Endodermal cell (in vitro differentiated cells): ENCODE data around the gene CPSF6. TPM values are rescaled to one million over a fixed set of nuclear protein-coding genes. Genes with fewer than 3 reads are reported as not detected.
"Not testable (repeated sequence)": the region's sequence is repeated elsewhere in the genome, so short reads cannot be mapped to it uniquely, and the experiment has no call there.

Experiments
- DNase-seq: peaks from one replicate; pipeline ENCODE4 v3.0.0-alpha.2; 2017
- H3K27ac ChIP-seq: 2 replicates; pipeline ENCODE4 v1.5.1; 2013; ENCODE audit warnings: mild to moderate bottlenecking, low read depth, low read length, moderate library complexity
- H3K27me3 ChIP-seq: 2 replicates; pipeline ENCODE4 v1.6.1; 2013; ENCODE audit warnings: mild to moderate bottlenecking, low read length, moderate library complexity; ENCODE audit not compliant: insufficient read depth, control insufficient read depth, poor library complexity, severe bottlenecking
- H3K36me3 ChIP-seq: 2 replicates; pipeline ENCODE4 v1.7.0; 2013; ENCODE audit warnings: mild to moderate bottlenecking, low read length, moderate library complexity; ENCODE audit not compliant: control insufficient read depth, insufficient read depth
- H3K4me1 ChIP-seq: one replicate; pipeline ENCODE4 v1.7.0; 2013; ENCODE audit warnings: low read length; ENCODE audit not compliant: control insufficient read depth, insufficient read depth
- H3K4me3 ChIP-seq: 2 replicates; pipeline ENCODE4 v1.5.1; 2013; ENCODE audit warnings: mild to moderate bottlenecking, low read length, moderate library complexity
- H3K9ac ChIP-seq: 2 replicates; pipeline ENCODE4 v1.6.1; 2013; ENCODE audit warnings: mild to moderate bottlenecking, low read length, moderate library complexity; ENCODE audit not compliant: poor library complexity, severe bottlenecking; ENCODE audit errors: extremely low read depth
- H3K9me3 ChIP-seq: 2 replicates; pipeline ENCODE4 v1.6.1; 2013; ENCODE audit warnings: mild to moderate bottlenecking, low read length, moderate library complexity; ENCODE audit not compliant: control insufficient read depth
- H3K27ac Mint-ChIP-seq: 2 replicates; pipeline ENCODE4 v1.8.0; 2020; ENCODE audit warnings: mixed read lengths
- H3K27me3 Mint-ChIP-seq: 2 replicates; pipeline ENCODE4 v1.8.0; 2021; ENCODE audit warnings: mild to moderate bottlenecking, mixed read lengths; ENCODE audit not compliant: insufficient read depth
- H3K36me3 Mint-ChIP-seq: 2 replicates; pipeline ENCODE4 v1.8.0; 2020; ENCODE audit warnings: low read depth, mixed read lengths
- H3K4me1 Mint-ChIP-seq: 2 replicates; pipeline ENCODE4 v1.8.0; 2020; ENCODE audit warnings: mixed read lengths
- H3K4me3 Mint-ChIP-seq: 2 replicates; pipeline ENCODE4 v1.8.0; 2020; ENCODE audit warnings: mild to moderate bottlenecking, moderate library complexity, mixed read lengths
- H3K9me3 Mint-ChIP-seq: 2 replicates; pipeline ENCODE4 v1.8.0; 2020; ENCODE audit warnings: mild to moderate bottlenecking, mixed read lengths
- CTCF ChIP-seq: fragments of 200-600 bp; sonication (generic); conservative IDR thresholded peaks from 2 replicates; pipeline ENCODE4 v1.5.0; 2021; ENCODE audit warnings: antibody characterized with exemption, mild to moderate bottlenecking
- whole genome bisulfite sequencing, 2 experiments: methylation state at CpG; one replicate each; pipeline versions ENCODE4 v1.1.5 to v1.1.7; 2013; ENCODE audit warnings: missing lambda C conversion rate in 2 of 2, mixed read lengths in 1 of 2; ENCODE audit not compliant: insufficient coverage in 1 of 2, insufficient read length in 1 of 2; 5-methylcytosine and 5-hydroxymethylcytosine counted together
- total RNA-seq, 2 donors: library from RNA; stranded (reverse); fragmentation: NEBNext Ultra II Directional in 1 of 2; extraction: Animal tissue kit (Norgen Biotek cat#: 25700) in 1 of 2; gene quantifications; 2 replicates in 1 of 2; 3 replicates in 1 of 2; pipeline ENCODE4 v1.2.1, GENCODE V29; 2021

CPSF6 gene
- total RNA-seq, 2 donors from 2014 or later, result 115 to 139 TPM

DNA sequence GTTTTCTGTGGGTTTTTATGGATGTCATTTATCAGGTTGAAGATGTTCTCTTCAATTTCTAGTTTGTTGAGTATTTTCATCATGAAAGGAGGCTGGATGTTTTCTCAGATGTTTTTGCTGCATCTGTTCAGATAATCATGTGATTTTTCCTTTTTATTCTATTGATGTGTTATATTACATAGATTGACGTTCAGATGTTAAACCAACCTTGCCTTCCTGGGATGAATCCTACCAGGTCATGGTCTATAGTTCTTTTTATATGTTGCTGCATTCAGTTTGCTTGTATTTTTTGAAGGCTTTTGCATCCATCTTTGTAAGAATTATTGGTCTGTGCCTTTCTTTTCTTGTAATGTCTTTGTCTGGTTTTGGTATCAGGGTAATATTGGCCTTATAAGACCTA lies 64.9 kb downstream of the CPSF6 start:
- no peak overlapping the region for H3K27ac Mint-ChIP-seq
- H3K36me3 Mint-ChIP-seq, result peaks cover 6% of the 10 kb centered on the region
- WGBS, 2 experiments, result 100% methylated on average over 1 of the region's 1 CpG; no CpG with 5 or more reads in 1 of the 2 experiments
- no peaks in the 10 kb centered on the region for H3K27me3 ChIP-seq
- peaks cover 35% of the 10 kb centered on the region for H3K9me3 ChIP-seq
- no peaks in the 10 kb centered on the region for H3K36me3 ChIP-seq
- H3K4me3 Mint-ChIP-seq, result no peak overlapping the region
- no peak for TF ChIP-seq CTCF
- H3K27me3 Mint-ChIP-seq, result no peaks in the 10 kb centered on the region
- DNase-seq, result no peak
- no peak overlapping the region for H3K9ac ChIP-seq
- H3K4me1 Mint-ChIP-seq, result no peaks in the 10 kb centered on the region
- H3K4me1 ChIP-seq, result no peaks in the 10 kb centered on the region
- H3K4me3 ChIP-seq, result no peak overlapping the region
- H3K9me3 Mint-ChIP-seq, result peaks cover 26% of the 10 kb centered on the region
- no peak overlapping the region for H3K27ac ChIP-seq

DNA sequence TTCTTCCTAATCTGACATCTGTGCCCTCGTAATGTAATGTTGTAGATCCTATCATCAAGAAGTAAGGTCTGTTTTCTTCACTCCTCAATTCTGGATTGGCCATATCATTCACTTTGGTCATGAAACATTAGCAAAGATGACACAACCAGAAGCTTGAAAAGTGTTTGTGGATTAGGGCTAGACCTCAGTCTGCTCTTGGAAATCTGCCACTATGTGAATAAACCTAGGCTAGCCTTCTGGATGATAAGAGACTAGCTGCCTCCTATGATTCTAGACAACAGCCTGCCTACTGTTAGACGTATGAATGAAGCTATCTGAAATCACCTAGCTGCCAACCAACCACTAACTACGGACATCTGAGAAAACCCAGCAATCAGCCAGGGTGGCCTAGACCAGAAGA lies 70.1 kb downstream of the CPSF6 start:
- H3K9me3 ChIP-seq, result peaks cover 32% of the 10 kb centered on the region
- no peak for TF ChIP-seq CTCF
- Mint-ChIP-seq H3K27me3 (no peaks in the 10 kb centered on the region), H3K4me1 (no peaks in the 10 kb centered on the region), H3K27ac (no peak overlapping the region), H3K4me3 (no peak overlapping the region), H3K9me3 (peaks cover 26% of the 10 kb centered on the region), H3K36me3 (peaks cover 3% of the 10 kb centered on the region)
- H3K36me3 ChIP-seq, result no peaks in the 10 kb centered on the region
- no peaks in the 10 kb centered on the region for H3K27me3 ChIP-seq
- H3K4me1 ChIP-seq, result no peaks in the 10 kb centered on the region
- 80 to 95% methylated on average over 1 to 3 of the region's 3 CpGs for WGBS, 2 experiments
- DNase-seq, result no peak
- no peak overlapping the region for H3K9ac ChIP-seq
- no peak overlapping the region for H3K27ac ChIP-seq
- no peak overlapping the region for H3K4me3 ChIP-seq

DNA sequence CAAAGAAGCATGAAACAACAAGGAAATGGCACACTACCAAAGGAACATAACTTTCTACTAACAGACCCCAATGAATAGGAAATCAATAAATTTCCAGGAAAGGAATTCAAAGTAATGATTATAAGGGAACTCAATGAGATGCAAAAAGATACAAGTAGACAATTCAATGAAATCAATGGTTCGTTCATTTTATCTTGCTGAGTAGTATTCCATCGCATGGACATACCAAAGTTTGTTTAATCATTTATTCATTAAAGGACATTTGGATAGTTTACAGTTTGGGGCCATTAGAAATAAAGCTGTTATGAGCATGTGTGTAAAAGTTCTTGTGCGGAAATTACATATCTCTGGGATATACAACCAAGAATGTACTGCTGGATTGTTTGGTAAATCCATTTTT lies 73.8 kb downstream of the CPSF6 start:
- no peak for TF ChIP-seq CTCF
- Histone ChIP-seq H3K9me3 (peaks cover 16% of the 10 kb centered on the region), H3K27ac (no peak overlapping the region), H3K36me3 (no peaks in the 10 kb centered on the region), H3K27me3 (no peaks in the 10 kb centered on the region), H3K9ac (no peak overlapping the region), H3K4me3 (no peak overlapping the region), H3K4me1 (no peaks in the 10 kb centered on the region)
- Mint-ChIP-seq H3K4me3 (no peak overlapping the region), H3K27ac (no peak overlapping the region), H3K4me1 (no peaks in the 10 kb centered on the region), H3K27me3 (no peaks in the 10 kb centered on the region), H3K36me3 (peaks cover 6% of the 10 kb centered on the region), H3K9me3 (peaks cover 43% of the 10 kb centered on the region)
- 91 to 92% methylated on average over 2 to 3 of the region's 3 CpGs for WGBS, 2 experiments
- DNase-seq, result no peak

- not testable (repeated sequence) for H3K9ac ChIP-seq, H3K4me1 ChIP-seq, DNase-seq, H3K4me1 Mint-ChIP-seq, H3K27me3 ChIP-seq, H3K27ac ChIP-seq, H3K27me3 Mint-ChIP-seq, H3K27ac Mint-ChIP-seq, H3K4me3 Mint-ChIP-seq, H3K4me3 ChIP-seq, H3K36me3 Mint-ChIP-seq, H3K36me3 ChIP-seq
- H3K9me3 ChIP-seq, result peaks cover 24% of the 10 kb centered on the region
- peaks cover 67% of the 10 kb centered on the region for H3K9me3 Mint-ChIP-seq
These were observed 77.4 kb downstream of the CPSF6 start for GRCh38 chr12:69316784-69317183.

DNA sequence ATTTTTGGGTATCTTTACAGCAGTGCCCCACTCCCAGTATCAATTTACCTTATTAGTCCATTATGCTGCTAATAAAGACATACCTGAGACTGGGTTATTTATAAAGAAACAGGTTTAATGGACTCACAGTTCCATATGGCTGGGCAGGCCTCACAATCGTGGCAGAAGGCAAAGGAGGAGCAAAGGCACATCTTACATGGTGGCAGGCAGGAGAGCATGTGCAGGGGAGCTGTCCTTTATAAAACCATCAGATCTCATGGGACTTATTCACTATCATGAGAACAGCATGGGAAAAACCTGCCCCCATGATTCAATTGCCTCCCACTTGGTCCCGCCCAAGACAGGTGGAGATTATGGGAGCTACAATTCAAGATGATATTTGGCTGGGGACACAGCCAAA lies 77.9 kb downstream of the CPSF6 start:
- H3K27ac ChIP-seq, H3K27me3 ChIP-seq, H3K27me3 Mint-ChIP-seq, H3K4me1 ChIP-seq, H3K36me3 Mint-ChIP-seq, H3K4me1 Mint-ChIP-seq, H3K4me3 Mint-ChIP-seq, H3K27ac Mint-ChIP-seq, DNase-seq, H3K36me3 ChIP-seq, H3K4me3 ChIP-seq, H3K9ac ChIP-seq: not testable (repeated sequence)
- peaks cover 28% of the 10 kb centered on the region for H3K9me3 ChIP-seq
- WGBS, 2 experiments, result 81 to 88% methylated on average over 1 to 2 of the region's 2 CpGs
- peaks cover 69% of the 10 kb centered on the region for H3K9me3 Mint-ChIP-seq
